HepG2 (cell line): Measurements from ENCODE around the gene CDC42BPG. TPM values are rescaled to one million over a fixed set of nuclear protein-coding genes. Genes with fewer than 3 reads are reported as not detected.

Source experiments
- ADNP ChIP-seq: sonication (generic); formaldehyde crosslinking; IDR thresholded peaks from 2 replicates; pipeline ENCODE4 v1.4.0; 2020; ENCODE audit warnings: missing genetic modification reagents
- AGO1 ChIP-seq: fragments of 200-400 bp; formaldehyde crosslinking; IDR thresholded peaks from 2 replicates; pipeline ENCODE4 v1.6.1; 2017; ENCODE audit warnings: mild to moderate bottlenecking, low read depth, low read length, moderate library complexity; ENCODE audit not compliant: poor library complexity, severe bottlenecking
- ARID2 ChIP-seq: sonication (generic); formaldehyde crosslinking; IDR thresholded peaks from 2 replicates; pipeline ENCODE4 v1.8.1; 2022; ENCODE audit warnings: mild to moderate bottlenecking, missing genetic modification reagents, borderline replicate concordance
- HDAC1 ChIP-seq: sonication (generic); formaldehyde crosslinking; IDR thresholded peaks from 2 replicates; pipeline ENCODE4 v1.5.1; 2020; ENCODE audit warnings: mild to moderate bottlenecking, missing genetic modification reagents
- NR1H2 ChIP-seq: sonication (generic); formaldehyde crosslinking; IDR thresholded peaks from 2 replicates; pipeline ENCODE4 v1.8.1; 2022; ENCODE audit warnings: low read depth, missing genetic modification reagents, borderline replicate concordance
- RBFOX2 ChIP-seq: fragments of 200-400 bp; formaldehyde crosslinking; IDR thresholded peaks from 2 replicates; pipeline ENCODE4 v1.6.1; 2017; ENCODE audit warnings: low read depth, mild to moderate bottlenecking, low read length
- RCOR2 ChIP-seq: IDR thresholded peaks from 2 replicates; pipeline ENCODE4 v1.6.1; 2016; ENCODE audit warnings: missing biosample characterization, missing genetic modification reagents
- SMARCE1 ChIP-seq: fragments of 450-650 bp; IDR thresholded peaks from 2 replicates; pipeline ENCODE4 v1.6.1; 2017; ENCODE audit warnings: borderline replicate concordance
- ZFP41 ChIP-seq: sonication (generic); formaldehyde crosslinking; IDR thresholded peaks from 2 replicates; pipeline ENCODE4 v1.4.0; 2020; ENCODE audit warnings: mild to moderate bottlenecking, missing genetic modification reagents, borderline replicate concordance
- ZFY ChIP-seq: sonication (generic); formaldehyde crosslinking; IDR thresholded peaks from 2 replicates; pipeline ENCODE4 v1.4.0; 2020; ENCODE audit warnings: missing genetic modification reagents
- ZKSCAN8 ChIP-seq: IDR thresholded peaks from 2 replicates; pipeline ENCODE4 v1.6.1; 2016; ENCODE audit warnings: borderline replicate concordance, missing genetic modification reagents, missing compliant biosample characterization
- ZNF615 ChIP-seq: sonication (generic); formaldehyde crosslinking; IDR thresholded peaks from 2 replicates; pipeline ENCODE4 v1.5.0; 2020; ENCODE audit warnings: mild to moderate bottlenecking, missing genetic modification reagents, borderline replicate concordance
- ZNF644 ChIP-seq: IDR thresholded peaks from 2 replicates; pipeline ENCODE4 v1.6.1; 2016; ENCODE audit warnings: low read depth
- ZNF713 ChIP-seq: sonication (generic); formaldehyde crosslinking; IDR thresholded peaks from 2 replicates; pipeline ENCODE4 v1.4.0; 2020; ENCODE audit warnings: mild to moderate bottlenecking, missing genetic modification reagents
- ZNF782 ChIP-seq: sonication (generic); formaldehyde crosslinking; IDR thresholded peaks from 2 replicates; pipeline ENCODE4 v1.4.0; 2020; ENCODE audit warnings: missing genetic modification reagents, mild to moderate bottlenecking, borderline replicate concordance
- polyA plus RNA-seq, 8 experiments: library from polyadenylated mRNA; depleted of rRNA in 3 of 8; stranded (reverse) in 7 of 8; unstranded in 1 of 8; fragments of >200 nt; fragmentation: Illumina TruSeq in 4 of 8; extraction: Trizol in 4 of 8; gene quantifications; 2 replicates each; pipeline versions ENCODE4 v1.2.1 to v1.2.3, GENCODE V29; 2011 to 2016; ENCODE audit warnings: low read depth in 4 of 8, missing spikeins in 1 of 8, mixed read lengths in 1 of 8; ENCODE audit not compliant: insufficient read depth in 1 of 8
- total RNA-seq, 5 experiments: library from RNA; depleted of rRNA; stranded (reverse); fragments of >200 nt; fragmentation: Illumina TruSeq; extraction: Trizol; gene quantifications; 2 replicates each; pipeline ENCODE4 v1.2.3, GENCODE V29; 2016; ENCODE audit warnings: low read depth in 1 of 5
- TF ChIP-seq, protein P1 (sequence below): sonication (generic); IDR thresholded peaks from 2 replicates; pipeline ENCODE4 v1.6.1; 2016; ENCODE audit warnings: low read depth, borderline replicate concordance
- TF ChIP-seq, protein P2 (sequence below): sonication (generic); formaldehyde crosslinking; IDR thresholded peaks from 2 replicates; pipeline ENCODE4 v1.5.1; 2020; ENCODE audit warnings: mild to moderate bottlenecking, missing genetic modification reagents, borderline replicate concordance
- TF ChIP-seq, protein P3 (sequence below): sonication (generic); formaldehyde crosslinking; IDR thresholded peaks from 2 replicates; pipeline ENCODE4 v1.5.0; 2020; ENCODE audit warnings: mild to moderate bottlenecking, missing genetic modification reagents, moderate library complexity
- TF ChIP-seq, protein P4 (sequence below): IDR thresholded peaks from 2 replicates; pipeline ENCODE4 v1.6.1; 2012; ENCODE audit warnings: inconsistent platforms
- TF ChIP-seq, protein P5 (sequence below): sonication (generic); formaldehyde crosslinking; IDR thresholded peaks from 2 replicates; pipeline ENCODE4 v1.8.0; 2022; ENCODE audit warnings: missing genetic modification reagents, mild to moderate bottlenecking, inconsistent platforms, borderline replicate concordance
- TF ChIP-seq, protein P6 (sequence below): sonication (generic); formaldehyde crosslinking; IDR thresholded peaks from 2 replicates; pipeline ENCODE4 v1.9.0; 2021; ENCODE audit warnings: missing genetic modification reagents, mild to moderate bottlenecking, borderline replicate concordance

The CDC42BPG gene
- total and polyA plus RNA-seq, 2 of the 13 experiments (the other 11 are each of a cell fraction or from before 2014, with no cell fraction given): 0.55 to 1.4 TPM

DNA sequence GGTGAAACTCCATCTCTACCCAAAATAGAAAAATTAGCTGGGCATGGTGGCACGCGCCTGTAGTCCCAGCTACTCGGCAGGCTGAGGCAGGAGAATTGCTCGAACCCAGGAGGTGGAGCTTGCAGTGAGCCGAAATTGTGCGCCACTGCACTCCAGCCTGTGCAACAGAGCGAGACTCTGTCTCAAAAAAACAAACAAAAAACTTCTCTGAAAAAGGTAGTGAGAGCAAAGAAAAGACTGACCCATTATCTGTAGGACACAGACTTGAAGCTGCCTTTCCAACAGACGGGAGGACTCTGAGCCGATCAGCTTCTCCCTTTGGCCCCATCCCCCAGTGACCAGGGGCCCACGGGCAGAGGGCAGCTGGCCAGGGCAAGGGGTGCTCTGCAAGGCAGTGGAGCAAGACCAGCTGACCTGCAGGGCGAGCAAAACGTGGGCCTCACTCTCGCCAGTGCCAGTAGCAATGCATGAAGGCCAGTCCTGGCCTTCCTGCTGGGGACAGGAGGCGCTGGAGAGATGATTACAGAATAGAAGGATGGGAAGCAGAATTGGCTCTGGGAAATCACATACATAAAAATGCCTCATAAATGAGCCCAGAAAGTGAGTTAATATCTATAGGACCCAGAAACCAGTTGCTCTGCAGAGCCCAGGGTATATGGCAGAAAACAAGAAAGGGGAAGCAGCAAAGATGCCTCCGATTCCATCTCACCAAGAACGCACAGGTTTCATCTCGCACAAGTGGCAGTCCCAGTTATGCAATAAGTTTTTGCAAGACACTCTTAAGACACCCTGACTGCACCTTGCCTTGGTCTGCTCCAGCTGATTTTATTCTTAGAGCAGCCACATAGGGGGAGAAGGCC, 31.1 kb upstream of the CDC42BPG start (continued):
- TF ChIP-seq, protein P1, sequence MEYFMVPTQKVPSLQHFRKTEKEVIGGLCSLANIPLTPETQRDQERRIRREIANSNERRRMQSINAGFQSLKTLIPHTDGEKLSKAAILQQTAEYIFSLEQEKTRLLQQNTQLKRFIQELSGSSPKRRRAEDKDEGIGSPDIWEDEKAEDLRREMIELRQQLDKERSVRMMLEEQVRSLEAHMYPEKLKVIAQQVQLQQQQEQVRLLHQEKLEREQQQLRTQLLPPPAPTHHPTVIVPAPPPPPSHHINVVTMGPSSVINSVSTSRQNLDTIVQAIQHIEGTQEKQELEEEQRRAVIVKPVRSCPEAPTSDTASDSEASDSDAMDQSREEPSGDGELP: peak; percentile 72; the same call in 1 of the 2 replicates
- no peak for TF ChIP-seq ZNF615
- TF ChIP-seq RBFOX2: 0 out of 2 replicates have a peak, but pooled peaks have one; percentile 16
- TF ChIP-seq, protein P2, sequence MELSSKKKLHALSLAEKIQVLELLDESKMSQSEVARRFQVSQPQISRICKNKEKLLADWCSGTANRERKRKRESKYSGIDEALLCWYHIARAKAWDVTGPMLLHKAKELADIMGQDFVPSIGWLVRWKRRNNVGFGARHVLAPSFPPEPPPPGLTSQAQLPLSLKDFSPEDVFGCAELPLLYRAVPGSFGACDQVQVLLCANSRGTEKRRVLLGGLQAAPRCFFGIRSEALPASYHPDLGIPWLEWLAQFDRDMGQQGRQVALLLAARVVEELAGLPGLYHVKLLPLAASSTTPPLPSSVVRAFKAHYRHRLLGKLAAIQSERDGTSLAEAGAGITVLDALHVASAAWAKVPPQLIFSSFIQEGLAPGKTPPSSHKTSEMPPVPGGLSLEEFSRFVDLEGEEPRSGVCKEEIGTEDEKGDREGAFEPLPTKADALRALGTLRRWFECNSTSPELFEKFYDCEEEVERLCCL: no peak
- TF ChIP-seq ARID2 (CRISPR knock-in tag): no peak
- TF ChIP-seq, protein P3, sequence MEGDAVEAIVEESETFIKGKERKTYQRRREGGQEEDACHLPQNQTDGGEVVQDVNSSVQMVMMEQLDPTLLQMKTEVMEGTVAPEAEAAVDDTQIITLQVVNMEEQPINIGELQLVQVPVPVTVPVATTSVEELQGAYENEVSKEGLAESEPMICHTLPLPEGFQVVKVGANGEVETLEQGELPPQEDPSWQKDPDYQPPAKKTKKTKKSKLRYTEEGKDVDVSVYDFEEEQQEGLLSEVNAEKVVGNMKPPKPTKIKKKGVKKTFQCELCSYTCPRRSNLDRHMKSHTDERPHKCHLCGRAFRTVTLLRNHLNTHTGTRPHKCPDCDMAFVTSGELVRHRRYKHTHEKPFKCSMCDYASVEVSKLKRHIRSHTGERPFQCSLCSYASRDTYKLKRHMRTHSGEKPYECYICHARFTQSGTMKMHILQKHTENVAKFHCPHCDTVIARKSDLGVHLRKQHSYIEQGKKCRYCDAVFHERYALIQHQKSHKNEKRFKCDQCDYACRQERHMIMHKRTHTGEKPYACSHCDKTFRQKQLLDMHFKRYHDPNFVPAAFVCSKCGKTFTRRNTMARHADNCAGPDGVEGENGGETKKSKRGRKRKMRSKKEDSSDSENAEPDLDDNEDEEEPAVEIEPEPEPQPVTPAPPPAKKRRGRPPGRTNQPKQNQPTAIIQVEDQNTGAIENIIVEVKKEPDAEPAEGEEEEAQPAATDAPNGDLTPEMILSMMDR: peak; percentile 32
- no peak for TF ChIP-seq ZFP41
- TF ChIP-seq ZFY (CRISPR knock-in tag): no peak; the same call in 1 of the 2 replicates
- no peak for TF ChIP-seq SMARCE1
- no peak for TF ChIP-seq ZNF713 (CRISPR knock-in tag)
- TF ChIP-seq NR1H2 (CRISPR knock-in tag): no peak
- TF ChIP-seq, protein P4, sequence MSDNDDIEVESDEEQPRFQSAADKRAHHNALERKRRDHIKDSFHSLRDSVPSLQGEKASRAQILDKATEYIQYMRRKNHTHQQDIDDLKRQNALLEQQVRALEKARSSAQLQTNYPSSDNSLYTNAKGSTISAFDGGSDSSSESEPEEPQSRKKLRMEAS: peak; percentile 44; the same call in 1 of the 2 replicates
- TF ChIP-seq ZNF782 (CRISPR knock-in tag): no peak
- TF ChIP-seq ZNF644: peak; percentile 53; the same call in 1 of the 2 replicates
- peak; percentile 40; the same call in 1 of the 2 replicates for TF ChIP-seq HDAC1
- no peak for TF ChIP-seq AGO1
- TF ChIP-seq ADNP (CRISPR knock-in tag): no peak
- TF ChIP-seq ZKSCAN8 (CRISPR knock-in tag): no peak
- TF ChIP-seq, protein P5, sequence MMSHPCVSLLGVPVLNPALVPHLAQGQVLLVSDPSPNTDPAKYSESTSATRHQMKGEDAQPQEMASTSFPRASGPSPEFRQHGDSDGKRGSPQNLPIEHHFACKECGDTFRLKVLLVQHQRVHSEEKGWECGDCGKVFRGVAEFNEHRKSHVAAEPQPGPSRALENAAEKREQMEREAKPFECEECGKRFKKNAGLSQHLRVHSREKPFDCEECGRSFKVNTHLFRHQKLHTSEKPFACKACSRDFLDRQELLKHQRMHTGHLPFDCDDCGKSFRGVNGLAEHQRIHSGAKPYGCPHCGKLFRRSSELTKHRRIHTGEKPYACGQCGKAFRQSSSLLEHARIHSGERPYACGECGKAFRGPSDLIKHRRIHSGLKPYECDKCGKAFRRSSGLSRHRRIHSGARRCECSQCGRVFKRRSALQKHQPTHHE: no peak
- TF ChIP-seq, protein P6, sequence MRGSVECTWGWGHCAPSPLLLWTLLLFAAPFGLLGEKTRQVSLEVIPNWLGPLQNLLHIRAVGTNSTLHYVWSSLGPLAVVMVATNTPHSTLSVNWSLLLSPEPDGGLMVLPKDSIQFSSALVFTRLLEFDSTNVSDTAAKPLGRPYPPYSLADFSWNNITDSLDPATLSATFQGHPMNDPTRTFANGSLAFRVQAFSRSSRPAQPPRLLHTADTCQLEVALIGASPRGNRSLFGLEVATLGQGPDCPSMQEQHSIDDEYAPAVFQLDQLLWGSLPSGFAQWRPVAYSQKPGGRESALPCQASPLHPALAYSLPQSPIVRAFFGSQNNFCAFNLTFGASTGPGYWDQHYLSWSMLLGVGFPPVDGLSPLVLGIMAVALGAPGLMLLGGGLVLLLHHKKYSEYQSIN (CRISPR knock-in tag): no peak
- no peak for TF ChIP-seq RCOR2 (CRISPR knock-in tag)
